ENCODE results near the gene PDIA6.

DNA sequence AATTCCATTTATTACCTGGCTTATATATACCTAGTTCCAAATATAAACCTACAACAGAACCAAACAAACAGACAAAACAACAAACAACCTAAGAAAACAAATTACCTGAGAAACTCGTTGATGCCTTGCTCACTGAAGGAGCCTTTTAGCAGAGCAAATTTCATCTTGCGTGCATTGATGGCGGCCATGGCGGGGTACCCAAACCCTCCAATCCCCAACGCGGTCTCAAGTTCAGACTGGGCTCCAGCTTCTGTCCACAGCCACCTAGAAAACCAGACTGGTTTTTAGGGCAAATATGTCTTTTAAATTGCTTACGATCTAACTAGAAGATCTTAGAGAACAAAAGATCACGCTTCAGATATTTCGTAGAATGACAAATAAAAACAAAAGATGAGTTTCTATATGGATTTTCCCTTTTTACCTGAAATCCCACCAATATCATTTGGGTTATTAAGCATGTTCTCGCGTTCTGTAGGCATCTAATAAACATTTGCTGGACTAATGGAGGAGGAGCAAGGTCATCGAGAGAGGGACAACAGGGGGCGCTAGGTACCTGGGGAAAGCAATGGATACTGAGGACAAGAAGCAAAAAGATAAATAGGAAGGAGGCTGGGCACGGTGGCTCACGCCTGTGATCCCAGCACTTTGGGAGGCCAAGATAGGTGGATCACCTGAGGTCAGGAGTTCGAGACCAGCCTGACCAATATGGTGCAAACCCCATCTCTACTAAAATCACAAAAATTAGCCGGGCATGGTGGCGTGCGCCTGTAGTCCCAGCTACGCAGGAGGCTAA lies 25.2 kb downstream of the PDIA6 start:
- TF ChIP-seq CTCF (IDR thresholded peaks at IDR 0.05; ENCODE audit: insufficient read depth, low read length, poor library complexity, severe bottlenecking) (peak; percentile 50), EZH2phosphoT487 (conservative IDR thresholded peaks at IDR 0.05; ENCODE audit: low read length) (no peak)
